GM08714 (cell line): ENCODE results near the gene PLAC1.

Experiments used
- H3K4me3 ChIP-seq: fragments of 200-500 bp; sonication (Bioruptor generic); 2 replicates; pipeline ENCODE4 v1.5.1; 2014; ENCODE audit warnings: mild to moderate bottlenecking, low read length, inconsistent platforms
- ZNF274 ChIP-seq: IDR thresholded peaks from 2 replicates; pipeline ENCODE4 v1.6.1; 2012; ENCODE audit warnings: mild to moderate bottlenecking, low read depth, low read length

PLAC1 gene

GRCh38 chrX:134682081-134682480, 23.8 kb upstream of the PLAC1 start:
- TF ChIP-seq ZNF274, result no peak
- H3K4me3 ChIP-seq, result no peak overlapping the region

- no peak for TF ChIP-seq ZNF274
Measured at GRCh38 chrX:134679644-134680043, 21.4 kb upstream of the PLAC1 start.

GRCh38 chrX:134679221-134679620, 20.9 kb upstream of the PLAC1 start:
- no peak for TF ChIP-seq ZNF274
- H3K4me3 ChIP-seq, result no peak overlapping the region

More at GRCh38 chrX:134679644-134680043, 21.4 kb upstream of the PLAC1 start:
- no peak overlapping the region for H3K4me3 ChIP-seq

GRCh38 chrX:134677332-134677731, 19.1 kb upstream of the PLAC1 start:
- no peak for TF ChIP-seq ZNF274
- no peak overlapping the region for H3K4me3 ChIP-seq

- H3K4me3 ChIP-seq, result no peak overlapping the region
- TF ChIP-seq ZNF274, result no peak
Measured at GRCh38 chrX:134676436-134676835, 18.2 kb upstream of the PLAC1 start.

- TF ChIP-seq ZNF274, result no peak
- H3K4me3 ChIP-seq, result no peak overlapping the region
Measured at GRCh38 chrX:134673123-134673522, 14.9 kb upstream of the PLAC1 start.

- no peak for TF ChIP-seq ZNF274
- H3K4me3 ChIP-seq, result no peak overlapping the region
Measured at GRCh38 chrX:134672101-134672500, 13.8 kb upstream of the PLAC1 start.

- no peak overlapping the region for H3K4me3 ChIP-seq
- TF ChIP-seq ZNF274, result no peak
Measured at GRCh38 chrX:134671294-134671693, 13.0 kb upstream of the PLAC1 start.

- no peak overlapping the region for H3K4me3 ChIP-seq
- TF ChIP-seq ZNF274, result no peak
Measured at GRCh38 chrX:134670134-134670924, 12.1 kb upstream of the PLAC1 start.

GRCh38 chrX:134669378-134670098, 11.3 kb upstream of the PLAC1 start:
- no peak for TF ChIP-seq ZNF274
- no peak overlapping the region for H3K4me3 ChIP-seq

GRCh38 chrX:134664202-134664601, 5.9 kb upstream of the PLAC1 start:
- TF ChIP-seq ZNF274, result no peak
- H3K4me3 ChIP-seq, result no peak overlapping the region

- no peak for TF ChIP-seq ZNF274
- H3K4me3 ChIP-seq, result no peak overlapping the region
Measured at GRCh38 chrX:134661295-134661694, 3.0 kb upstream of the PLAC1 start.

- no peak for TF ChIP-seq ZNF274
Measured at GRCh38 chrX:134660627-134661026, 2.4 kb upstream of the PLAC1 start.

GRCh38 chrX:134659761-134660160, 1.5 kb upstream of the PLAC1 start:
- H3K4me3 ChIP-seq, result no peak overlapping the region
- no peak for TF ChIP-seq ZNF274

More at GRCh38 chrX:134660627-134661026, 2.4 kb upstream of the PLAC1 start:
- H3K4me3 ChIP-seq, result no peak overlapping the region

GRCh38 chrX:134658760-134659023, 421 bp upstream of the PLAC1 start:
- TF ChIP-seq ZNF274, result no peak
- H3K4me3 ChIP-seq, result no peak overlapping the region
